ENCODE results near the gene AGPAT1. TPM values are rescaled to one million over a fixed set of nuclear protein-coding genes. Genes with fewer than 3 reads are reported as not detected.

Gene AGPAT1
- total and polyA plus RNA-seq, 2 experiments from 2014 or later: 39.7 to 71.2 TPM

GRCh38 chr6:32151863-32152768 lies 23.8 kb downstream of the AGPAT1 start, which contains the start of gene PRRT1:
TSS of gene PRRT1 (minus strand) at chr6:32151939. CDS start at chr6:32151827, 112 bp downstream.
- H3F3A ChIP-seq (ENCODE audit: insufficient read depth): peaks cover 9% of the 10 kb centered on the region; the same call in 1 of the 2 replicates
- H3K27ac ChIP-seq: peak within 1 kb of the TSS; percentile 91
- peaks cover 4% of the 10 kb centered on the region; the same call in 1 of the 2 replicates for H3K36me3 ChIP-seq (ENCODE audit: low read depth)
- H4K20me1 ChIP-seq (ENCODE audit: insufficient read depth): no peaks in the 10 kb centered on the region
- no peaks in the 10 kb centered on the region for H3K9me3 ChIP-seq (ENCODE audit: low read depth)
- peak within 1 kb of the TSS; percentile 91 for H3K9ac ChIP-seq
- H3K4me1 ChIP-seq (ENCODE audit: insufficient read depth): peaks cover 20% of the 10 kb centered on the region
- H3K79me2 ChIP-seq (ENCODE audit: insufficient read depth): peaks cover 28% of the 10 kb centered on the region
- TF ChIP-seq EZH2phosphoT487 (IDR thresholded peaks at IDR 0.05; ENCODE audit: insufficient read depth, low read depth) (no peak), EZH2 (IDR thresholded peaks at IDR 0.05; ENCODE audit: insufficient read depth, poor library complexity, severe bottlenecking) (no peak)
- peak within 1 kb of the TSS; percentile 94 for H3K4me3 ChIP-seq
- H2AFZ ChIP-seq: peak within 1 kb of the TSS; percentile 97
- peak; percentile 45 for DNase-seq
- no peaks in the 10 kb centered on the region for H3K9me2 ChIP-seq (ENCODE audit: insufficient read depth)
- in situ Hi-C loops (cut with MboI): no loop called here
- no peaks in the 10 kb centered on the region for H3K27me3 ChIP-seq (replicated peaks; ENCODE audit: insufficient read depth)
- peak within 1 kb of the TSS; percentile 93 for H3K4me2 ChIP-seq (ENCODE audit: unreplicated experiment)
- WGBS, 2 experiments (ENCODE audit: low coverage in 1 of 2, low lambda C conversion rate in 2 of 2, missing lambda C conversion rate in 2 of 2): 4 to 16% methylated on average over 5 to 20 of the region's 24 CpGs

DNA sequence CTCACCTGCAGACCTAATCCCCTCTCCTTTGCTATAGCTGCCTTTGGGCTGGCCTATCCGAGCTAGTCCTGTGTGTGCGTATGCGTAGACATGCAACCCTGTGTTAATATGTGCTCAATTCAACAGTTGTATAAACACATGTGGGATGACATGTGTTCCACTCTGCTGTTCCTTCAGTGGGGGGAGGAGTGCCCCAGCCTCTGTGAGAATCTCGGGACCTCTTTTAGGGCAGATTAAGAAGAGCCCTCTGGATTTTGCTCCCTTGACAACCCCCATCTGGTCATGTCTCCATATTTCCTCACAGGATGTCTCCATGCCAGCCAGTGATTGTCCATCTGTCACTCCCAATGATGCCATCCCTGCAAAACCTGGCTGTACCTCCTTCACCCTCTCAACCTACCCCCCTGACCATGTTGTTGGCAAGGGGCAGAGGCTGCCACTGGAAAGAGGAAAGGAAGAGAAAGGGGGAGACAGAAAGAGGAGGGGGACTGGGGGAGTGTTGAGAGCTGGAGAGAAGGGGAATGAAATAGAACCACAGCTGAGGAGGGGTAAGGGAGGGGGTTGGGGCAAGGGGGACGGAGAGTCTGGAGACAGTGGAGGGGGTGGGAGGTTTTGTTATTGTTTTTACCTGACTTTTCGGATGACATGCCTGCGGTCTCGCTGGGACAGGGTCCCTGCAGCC lies 24.6 kb downstream of the AGPAT1 start:
- Histone ChIP-seq H3K9me3 (ENCODE audit: low read depth) (no peaks in the 10 kb centered on the region), H3K79me2 (ENCODE audit: insufficient read depth) (peaks cover 22% of the 10 kb centered on the region), H3K4me2 (ENCODE audit: unreplicated experiment) (peak overlapping the region; percentile 93), H3K4me1 (ENCODE audit: insufficient read depth) (peaks cover 20% of the 10 kb centered on the region), H3K36me3 (ENCODE audit: low read depth) (peaks cover 4% of the 10 kb centered on the region; the same call in 1 of the 2 replicates), H3K4me3 (peak overlapping the region; percentile 94), H3K9me2 (ENCODE audit: insufficient read depth) (no peaks in the 10 kb centered on the region), H3K27ac (no peak overlapping the region), H3K27me3 (replicated peaks; ENCODE audit: insufficient read depth) (no peaks in the 10 kb centered on the region), H3K9ac (peak overlapping the region; percentile 91), H2AFZ (peak overlapping the region; percentile 30; the same call in 1 of the 2 replicates), H3F3A (ENCODE audit: insufficient read depth) (peaks cover 9% of the 10 kb centered on the region; the same call in 1 of the 2 replicates), H4K20me1 (ENCODE audit: insufficient read depth) (no peaks in the 10 kb centered on the region)
- 34 to 66% methylated on average over 4 to 8 of the region's 8 CpGs for WGBS, 2 experiments (ENCODE audit: low coverage in 1 of 2, low lambda C conversion rate in 2 of 2, missing lambda C conversion rate in 2 of 2)
- DNase-seq: peak; percentile 25
- in situ Hi-C loops (cut with MboI): no loop called here
- TF ChIP-seq EZH2phosphoT487 (IDR thresholded peaks at IDR 0.05; ENCODE audit: insufficient read depth, low read depth) (no peak), EZH2 (IDR thresholded peaks at IDR 0.05; ENCODE audit: insufficient read depth, poor library complexity, severe bottlenecking) (no peak)

DNA sequence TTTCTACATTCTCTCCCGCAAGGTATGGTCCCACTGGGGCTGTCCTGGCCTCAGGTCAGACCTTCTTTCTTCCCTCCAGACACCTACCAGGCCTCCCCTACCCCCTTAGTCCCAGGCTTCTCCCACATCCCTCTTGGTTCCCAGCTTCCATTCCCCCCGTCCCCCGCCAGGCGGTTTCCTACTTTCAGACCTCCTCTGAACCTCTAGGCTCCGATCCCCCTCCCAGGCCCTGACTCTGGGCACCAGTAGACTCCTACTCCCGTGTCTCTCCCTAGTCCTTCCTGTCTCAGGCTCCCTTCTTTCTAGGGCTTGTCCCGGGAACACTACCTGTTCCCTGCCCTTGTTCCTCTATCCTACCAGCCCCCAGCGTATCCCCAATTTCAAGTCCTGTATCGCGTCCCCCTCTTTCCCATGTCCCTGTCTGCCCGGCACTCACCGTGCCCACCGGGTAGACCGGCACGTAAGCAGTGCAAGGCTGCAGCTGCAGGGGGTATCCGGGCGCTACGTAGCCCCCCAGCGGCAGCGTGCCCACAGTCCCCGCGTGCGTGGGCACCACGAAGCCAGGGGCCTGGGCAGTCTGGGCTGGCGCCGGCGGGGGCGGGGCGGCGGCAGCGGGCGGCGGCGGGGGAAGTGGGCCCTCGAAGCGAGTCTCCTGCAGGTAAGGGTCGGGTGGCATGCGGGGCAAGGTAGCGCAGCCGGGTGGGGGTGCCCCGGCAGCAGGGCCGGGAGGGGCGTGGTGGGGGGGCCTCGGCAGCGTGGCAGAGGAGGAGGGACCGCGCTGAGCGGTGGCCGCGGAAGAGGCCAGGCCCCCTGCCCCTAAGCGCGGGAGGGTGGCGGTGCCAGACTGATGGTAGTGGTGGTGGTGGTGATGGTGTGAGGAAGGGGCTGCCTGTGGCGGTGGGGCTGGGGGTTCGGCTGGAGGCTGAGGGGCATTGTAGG lies 25.7 kb downstream of the AGPAT1 start:
- Histone ChIP-seq H3K4me3 (no peak overlapping the region), H3K79me2 (ENCODE audit: insufficient read depth) (peaks cover 12% of the 10 kb centered on the region), H3K27me3 (replicated peaks; ENCODE audit: insufficient read depth) (no peaks in the 10 kb centered on the region), H3K9me2 (ENCODE audit: insufficient read depth) (no peaks in the 10 kb centered on the region), H3K4me2 (ENCODE audit: unreplicated experiment) (no peak overlapping the region), H3K36me3 (ENCODE audit: low read depth) (peaks cover 4% of the 10 kb centered on the region; the same call in 1 of the 2 replicates), H3K9me3 (ENCODE audit: low read depth) (no peaks in the 10 kb centered on the region), H3K4me1 (ENCODE audit: insufficient read depth) (peaks cover 18% of the 10 kb centered on the region), H3F3A (ENCODE audit: insufficient read depth) (peaks cover 9% of the 10 kb centered on the region; the same call in 1 of the 2 replicates), H3K27ac (no peak overlapping the region), H3K9ac (no peak overlapping the region), H2AFZ (no peak overlapping the region), H4K20me1 (ENCODE audit: insufficient read depth) (no peaks in the 10 kb centered on the region)
- in situ Hi-C loops (cut with MboI): no loop called here
- TF ChIP-seq EZH2 (IDR thresholded peaks at IDR 0.05; ENCODE audit: insufficient read depth, poor library complexity, severe bottlenecking) (no peak), EZH2phosphoT487 (IDR thresholded peaks at IDR 0.05; ENCODE audit: insufficient read depth, low read depth) (no peak)
- DNase-seq: no peak
- WGBS, 2 experiments (ENCODE audit: low coverage in 1 of 2, low lambda C conversion rate in 2 of 2, missing lambda C conversion rate in 2 of 2): 82 to 91% methylated on average over 21 to 55 of the region's 55 CpGs

All from GM23248 (cell line).